G401.6 (cell line): ENCODE data around the gene ABLIM2.

Experiments used
- FAIRE-seq: peaks from 2 replicates; lab custom pipeline; 2012; peaks lifted over from hg19 to GRCh38; lab: Jason Lieb, UNC

Gene ABLIM2

DNA sequence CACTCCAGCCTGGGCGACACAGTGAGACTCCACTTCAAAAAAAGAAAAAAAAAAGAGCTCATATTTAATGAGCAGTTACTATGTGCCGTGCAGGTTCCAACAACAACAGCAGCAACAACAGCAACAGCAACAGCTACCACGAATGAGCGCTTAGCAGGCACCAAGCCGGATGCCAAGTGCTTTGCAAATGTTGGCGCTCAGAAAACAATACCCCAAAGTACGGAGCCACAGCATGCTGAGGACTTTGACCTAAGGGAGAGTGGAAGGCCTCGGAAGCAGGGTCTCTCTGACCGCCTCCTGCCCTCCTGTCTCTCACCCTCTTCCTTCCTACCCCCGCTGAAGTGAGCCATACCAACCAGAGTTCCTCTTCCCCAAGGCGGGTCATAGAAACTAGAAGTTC lies 116.7 kb downstream of the ABLIM2 start:
- FAIRE-seq, result no peak

DNA sequence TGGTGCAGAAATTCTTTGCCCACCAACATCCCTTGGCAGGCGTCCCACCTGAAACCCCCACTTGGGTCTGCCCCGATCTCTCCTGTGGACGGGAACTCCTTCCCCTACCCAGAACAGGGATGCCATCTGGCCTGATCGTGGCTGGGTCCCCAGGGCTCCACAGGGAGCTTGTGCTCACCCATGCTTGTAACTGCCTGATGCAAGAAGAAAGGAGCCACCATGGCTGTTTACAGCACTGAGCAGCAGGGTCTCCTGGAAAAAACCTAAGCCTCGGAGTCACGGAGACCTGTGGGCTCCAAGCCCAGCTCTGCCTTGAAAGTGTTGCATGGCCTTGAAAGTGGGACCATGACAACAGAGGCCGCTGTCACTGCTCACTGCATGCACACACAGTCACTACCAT lies 117.4 kb downstream of the ABLIM2 start:
- FAIRE-seq, result no peak

DNA sequence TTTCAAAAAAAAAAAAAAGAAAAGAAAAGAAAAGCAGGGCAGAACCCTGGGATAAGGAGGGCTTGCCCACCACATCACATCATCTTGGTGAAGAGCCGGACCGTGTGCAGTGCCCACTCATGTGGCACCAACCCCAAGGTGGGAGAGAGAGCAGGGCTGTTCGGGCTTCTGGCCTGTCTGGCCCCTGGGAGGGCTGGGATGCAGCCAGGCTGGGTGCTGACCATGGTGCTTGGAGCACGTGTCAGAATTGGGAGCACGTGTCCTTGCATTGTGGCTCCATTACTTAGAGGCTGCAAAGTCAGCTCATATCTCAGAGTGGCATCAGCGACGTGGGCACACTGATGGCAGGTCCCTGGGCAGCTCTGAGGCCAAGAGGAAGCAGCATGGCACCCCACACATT lies 118.0 kb downstream of the ABLIM2 start:
- no peak for FAIRE-seq

DNA sequence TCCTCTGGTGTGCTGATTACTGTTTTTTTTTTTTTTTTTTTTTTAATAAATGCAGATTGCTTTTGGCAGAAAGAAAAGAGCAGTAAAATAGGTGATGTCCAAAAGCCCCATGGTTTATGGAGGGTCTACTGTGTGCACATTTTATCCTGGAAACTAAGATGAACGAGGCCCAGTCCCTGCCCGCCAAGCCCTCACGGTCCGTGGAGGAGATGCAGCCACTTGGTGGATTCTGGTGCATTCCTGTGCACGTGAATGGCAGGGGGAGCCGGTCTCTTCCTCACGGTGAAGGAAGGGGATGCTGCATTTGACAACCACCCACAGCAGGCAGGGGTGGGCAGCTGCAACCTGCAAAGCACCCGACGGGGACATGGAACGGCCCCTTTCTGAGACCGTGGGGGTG lies 118.8 kb downstream of the ABLIM2 start:
- no peak for FAIRE-seq

DNA sequence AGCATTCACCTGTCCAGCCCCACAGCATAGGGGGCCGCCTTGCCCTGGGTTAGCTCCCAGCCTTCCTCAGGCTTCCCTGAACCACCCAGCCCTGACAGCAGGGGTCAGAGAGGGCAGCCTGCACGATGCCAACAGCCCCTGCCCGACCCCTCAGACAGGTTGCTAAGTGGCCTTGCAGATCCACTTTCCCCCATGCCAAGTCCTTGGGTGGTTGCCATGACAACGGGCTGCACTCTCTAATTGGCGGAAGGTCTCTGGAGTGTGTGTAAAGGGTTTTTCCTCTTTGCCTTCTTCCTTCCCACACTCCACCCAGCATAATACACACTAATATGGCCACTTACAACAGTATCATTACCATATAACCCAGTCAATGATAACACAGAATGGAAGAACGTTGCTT lies 119.3 kb downstream of the ABLIM2 start:
- FAIRE-seq, result no peak

DNA sequence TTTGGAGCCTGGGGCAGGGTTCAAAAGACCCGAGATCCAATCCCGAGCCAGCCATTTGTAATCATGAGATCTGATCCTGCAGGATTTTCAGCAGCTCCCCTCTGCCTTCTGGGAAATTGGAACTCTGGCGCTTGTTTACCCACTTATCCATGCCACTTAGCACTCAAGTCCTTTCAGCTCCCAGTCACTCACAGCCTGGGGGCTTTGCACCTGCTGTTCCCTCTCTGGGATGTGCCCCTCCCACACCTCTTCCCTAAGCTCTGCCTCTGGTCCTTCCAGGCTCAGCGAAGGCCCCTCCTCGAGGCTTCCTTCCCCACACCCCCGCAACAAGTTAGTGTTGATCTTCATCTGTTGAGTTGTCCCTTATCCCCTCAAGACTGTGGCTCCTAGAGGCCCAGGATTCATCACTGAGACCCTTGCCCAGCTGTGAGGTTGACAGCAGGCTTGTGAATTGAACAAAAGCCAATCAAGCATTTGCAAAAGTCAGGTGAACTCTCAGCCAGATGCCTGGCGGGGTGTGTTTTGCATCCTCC lies 119.8 kb downstream of the ABLIM2 start:
- no peak for FAIRE-seq

DNA sequence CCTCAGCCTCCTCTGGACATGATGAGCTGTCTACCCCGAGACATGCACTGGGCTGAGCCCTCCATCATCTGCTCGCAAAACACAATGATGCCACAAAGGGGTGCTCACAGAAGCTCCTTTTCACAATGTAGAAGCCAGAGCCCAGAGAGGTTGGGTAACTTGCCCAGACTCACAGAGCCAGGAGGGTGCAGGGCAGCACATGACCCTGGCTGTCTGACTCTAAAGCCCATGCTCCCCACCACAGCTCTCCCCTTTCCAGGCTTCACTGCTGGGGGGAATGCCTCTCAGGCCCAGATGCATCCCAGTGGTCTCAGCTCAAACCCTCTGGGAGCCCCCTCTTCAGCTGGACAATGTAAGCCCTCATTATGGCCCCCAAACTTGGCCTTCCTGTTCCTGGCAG lies 120.5 kb downstream of the ABLIM2 start:
- no peak for FAIRE-seq

DNA sequence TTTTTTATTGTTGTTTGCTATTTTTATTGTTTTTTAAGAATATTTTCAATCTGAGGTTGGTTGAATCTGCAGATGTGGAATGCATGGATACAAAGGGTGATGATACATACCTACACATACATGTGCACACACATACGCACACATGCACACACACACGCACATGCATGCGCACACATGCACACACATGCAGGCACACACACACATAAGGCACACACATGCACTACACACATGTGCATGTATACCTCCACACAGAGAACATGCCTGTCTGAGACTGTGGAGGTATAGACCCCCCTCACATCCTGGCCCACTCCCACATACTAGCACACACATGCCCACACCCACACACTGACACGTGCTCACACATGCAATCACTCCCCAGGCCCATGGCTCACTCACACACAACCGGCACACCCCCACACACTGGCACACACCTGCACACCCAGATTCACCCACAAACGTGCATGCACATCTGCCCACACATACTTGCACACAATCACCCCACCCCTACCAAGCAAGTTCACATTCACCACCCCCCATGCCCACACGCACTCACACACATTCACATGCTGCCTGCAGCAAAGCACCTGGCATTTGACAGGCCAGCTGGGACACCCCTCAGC lies 121.4 kb downstream of the ABLIM2 start:
- FAIRE-seq, result no peak

DNA sequence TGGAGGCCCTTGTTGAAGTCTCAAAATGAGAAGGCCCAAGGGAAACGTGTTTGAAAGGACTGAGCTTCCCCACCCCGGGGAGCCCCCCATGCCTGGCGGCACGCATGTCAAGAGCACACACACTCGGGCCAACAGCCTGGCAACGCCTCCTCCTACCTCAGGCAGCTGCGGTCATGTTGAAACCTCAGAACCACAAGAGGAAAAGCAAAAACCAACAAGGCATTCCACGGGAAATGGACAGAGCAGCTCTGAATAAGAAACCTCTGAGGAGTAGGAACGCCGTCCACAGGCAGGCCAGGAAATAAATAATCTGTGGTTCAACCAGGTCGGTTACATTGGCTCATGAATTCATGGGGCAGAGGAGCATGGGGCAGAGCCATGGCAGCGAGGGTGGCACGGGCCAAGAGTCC lies 123.2 kb downstream of the ABLIM2 start:
- no peak for FAIRE-seq

DNA sequence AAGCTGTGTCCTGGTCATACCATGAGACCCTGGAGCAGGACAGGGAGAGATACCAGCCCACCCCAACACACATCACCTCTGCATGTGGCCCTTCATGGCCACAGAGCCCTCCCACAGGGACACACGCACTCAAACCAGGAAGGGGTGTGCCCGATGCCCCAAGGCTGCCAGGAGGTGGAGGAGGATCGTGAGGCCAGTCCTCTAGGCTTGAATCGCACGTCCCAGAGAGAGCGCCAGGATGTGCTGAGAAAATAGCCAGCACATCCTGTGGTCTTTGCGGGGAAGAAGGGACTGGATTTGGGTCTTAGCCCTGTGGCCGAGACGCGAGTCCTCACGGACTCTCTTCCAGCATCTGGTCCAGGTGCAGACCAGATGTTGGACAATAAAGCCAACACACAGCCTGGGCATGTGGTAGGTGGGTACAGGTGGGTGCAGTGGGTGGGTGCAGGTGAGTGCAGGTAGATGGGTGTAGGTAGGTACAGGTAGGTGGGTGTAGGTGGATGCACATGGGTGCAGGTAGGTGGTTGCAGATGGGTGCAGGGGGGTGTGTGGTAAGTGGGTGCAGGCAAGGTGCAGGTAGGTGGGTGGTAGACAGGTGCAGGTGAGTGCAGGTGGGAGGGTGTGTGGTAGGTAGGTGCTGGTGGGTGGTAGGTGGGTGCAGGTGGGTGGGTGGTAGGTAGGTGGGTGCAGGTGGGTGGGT lies 124.6 kb downstream of the ABLIM2 start:
- no peak for FAIRE-seq

DNA sequence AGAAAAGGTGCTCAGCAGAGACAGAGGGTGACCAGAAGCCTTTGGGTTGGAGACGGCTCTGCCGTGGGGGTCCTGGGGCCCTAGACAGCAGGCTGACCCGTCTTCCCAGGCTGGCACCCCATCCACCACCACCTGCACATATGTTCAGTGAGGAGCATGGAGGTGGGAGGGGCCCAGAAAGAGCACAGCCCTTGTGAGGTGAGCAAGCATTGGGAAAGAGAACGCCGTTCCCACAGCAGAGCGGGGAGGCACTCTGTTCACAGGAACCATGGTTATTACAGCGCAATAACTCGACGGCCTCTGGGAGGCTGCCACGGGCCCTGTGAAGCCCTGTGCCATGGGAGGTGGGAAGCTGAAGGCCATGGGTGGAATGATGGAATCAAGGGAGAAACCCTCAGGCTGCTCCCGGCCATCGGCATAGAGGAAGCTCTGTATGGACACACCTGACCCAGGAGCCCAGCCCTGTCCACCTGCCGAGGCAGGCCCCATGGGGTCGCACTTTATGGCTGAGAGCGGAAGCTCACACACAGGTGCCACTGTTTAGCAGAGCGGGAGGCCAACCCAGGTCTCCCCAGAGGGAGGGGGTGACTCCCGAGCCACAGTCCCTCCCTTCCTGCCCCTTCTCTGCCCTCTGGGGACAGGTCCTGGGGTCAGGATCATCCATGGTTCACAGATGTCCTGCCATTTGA lies 125.4 kb downstream of the ABLIM2 start:
- no peak for FAIRE-seq

DNA sequence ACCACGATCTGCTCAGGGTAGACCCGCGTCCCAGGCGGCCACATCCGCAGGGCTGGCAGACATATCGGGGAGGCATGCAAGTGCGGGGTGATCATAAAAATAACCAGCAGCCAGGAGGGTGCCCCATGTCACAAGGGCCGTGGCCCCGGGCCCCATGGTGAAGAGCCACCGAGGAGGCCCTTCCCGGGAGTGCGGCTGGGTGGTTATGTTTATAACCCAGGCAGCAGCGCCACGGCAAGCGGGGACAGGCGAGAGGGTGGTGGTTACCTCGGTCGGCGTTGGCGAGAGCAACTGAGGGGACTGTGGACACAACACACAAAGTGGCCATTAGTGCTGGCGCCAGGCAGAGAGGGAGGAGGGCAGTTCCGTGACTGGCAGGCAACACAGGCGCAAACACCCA lies 126.2 kb downstream of the ABLIM2 start:
- no peak for FAIRE-seq

DNA sequence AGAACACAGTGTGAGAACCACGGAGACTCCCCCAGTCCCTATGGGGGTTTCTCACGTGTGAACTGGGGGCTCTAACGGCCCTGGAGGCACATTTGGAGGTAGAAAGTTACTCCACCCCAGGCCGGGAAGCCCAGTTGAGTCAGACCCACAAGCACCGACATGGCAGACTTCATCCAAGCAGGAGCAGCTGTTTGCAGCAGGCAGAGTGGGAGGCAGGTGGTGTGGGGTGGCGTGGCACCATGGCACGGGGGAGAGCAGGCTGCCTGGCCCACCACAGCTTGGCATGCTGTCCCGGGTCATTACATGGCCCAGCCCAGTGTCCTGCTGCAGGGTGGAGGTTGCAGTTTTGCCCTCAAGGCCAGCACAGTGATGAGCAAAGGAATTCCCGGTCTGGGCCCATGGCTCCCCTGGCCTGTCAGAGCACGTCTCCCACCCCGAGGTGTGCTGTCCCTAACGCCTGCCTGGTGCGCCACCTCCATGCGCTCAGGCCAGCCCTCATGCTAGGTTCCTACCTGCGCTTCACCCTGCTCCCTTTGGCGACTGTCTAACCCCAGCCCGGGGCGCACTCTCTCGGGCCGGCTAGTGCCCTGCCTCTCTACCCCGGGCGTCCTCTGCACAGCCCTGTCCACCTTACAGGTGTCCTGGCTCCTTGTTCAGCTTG lies 128.4 kb downstream of the ABLIM2 start:
- no peak for FAIRE-seq

DNA sequence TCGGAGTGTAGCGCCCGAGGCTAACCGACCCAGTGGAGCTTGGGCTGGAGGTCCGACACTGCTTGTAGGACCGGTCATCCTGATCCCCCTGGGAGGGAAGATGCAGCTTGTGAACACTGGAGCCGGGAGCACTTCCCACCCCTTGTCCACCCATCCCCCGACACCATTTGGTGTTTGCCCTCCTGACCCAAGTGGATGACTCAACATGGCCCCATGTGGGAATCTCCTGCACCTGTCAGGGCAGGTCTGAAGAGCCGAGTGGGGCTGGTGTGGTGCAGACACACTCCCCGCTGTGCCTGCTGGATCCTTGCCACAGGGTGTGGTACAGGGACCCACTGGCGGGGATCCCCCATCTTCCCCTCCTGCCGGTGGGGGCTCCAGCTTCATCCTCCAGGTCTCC lies 128.9 kb downstream of the ABLIM2 start:
- FAIRE-seq, result no peak

DNA sequence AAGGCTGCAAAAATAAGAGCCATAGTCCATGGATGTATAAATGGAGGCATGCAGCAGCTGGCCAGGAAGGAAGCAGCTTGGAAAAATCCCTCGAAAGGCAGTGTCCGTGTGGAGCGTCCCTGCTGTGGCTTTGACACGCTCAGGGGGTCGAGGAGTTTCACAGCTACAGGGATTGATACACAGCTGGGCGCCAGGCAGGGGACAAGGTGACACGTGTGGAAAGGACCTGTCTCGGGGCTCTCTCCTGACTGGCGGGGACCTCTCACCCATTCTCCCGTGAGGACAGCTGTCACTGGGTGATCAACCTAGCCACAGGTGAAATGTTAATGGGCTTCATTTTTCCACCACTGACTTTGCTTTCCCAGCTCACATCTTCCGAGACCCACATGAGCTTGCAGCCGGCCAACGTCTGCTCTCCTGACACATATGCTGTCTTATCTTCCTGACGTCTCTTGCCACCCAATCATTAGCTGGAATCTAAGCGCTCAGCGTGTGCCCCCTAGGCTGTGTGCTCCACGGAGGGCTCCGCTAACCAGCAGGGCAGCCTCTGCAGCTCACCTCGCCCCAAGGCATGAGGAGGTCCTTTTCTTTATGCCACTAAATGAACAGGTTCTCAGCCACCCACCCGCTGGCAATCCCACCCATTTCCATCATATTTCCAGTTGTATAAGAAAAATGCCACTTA lies 129.6 kb downstream of the ABLIM2 start:
- no peak for FAIRE-seq

DNA sequence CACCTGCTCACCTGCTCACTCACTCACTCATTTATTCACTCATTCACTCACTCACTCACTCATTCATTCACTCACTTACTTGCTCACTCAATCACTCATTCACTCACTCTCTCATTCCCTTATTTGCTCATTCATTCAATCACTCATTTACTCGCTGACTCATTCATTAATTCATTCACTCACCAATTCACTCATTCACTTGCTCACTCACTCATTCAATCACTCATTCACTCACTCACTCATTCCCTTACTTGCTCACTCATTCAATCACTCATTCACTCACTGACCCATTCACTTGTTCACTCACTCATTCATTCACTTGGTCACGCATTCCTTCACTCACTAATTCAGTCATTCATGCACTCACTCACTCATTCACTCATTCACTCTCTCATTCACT lies 130.2 kb downstream of the ABLIM2 start:
- no peak for FAIRE-seq

DNA sequence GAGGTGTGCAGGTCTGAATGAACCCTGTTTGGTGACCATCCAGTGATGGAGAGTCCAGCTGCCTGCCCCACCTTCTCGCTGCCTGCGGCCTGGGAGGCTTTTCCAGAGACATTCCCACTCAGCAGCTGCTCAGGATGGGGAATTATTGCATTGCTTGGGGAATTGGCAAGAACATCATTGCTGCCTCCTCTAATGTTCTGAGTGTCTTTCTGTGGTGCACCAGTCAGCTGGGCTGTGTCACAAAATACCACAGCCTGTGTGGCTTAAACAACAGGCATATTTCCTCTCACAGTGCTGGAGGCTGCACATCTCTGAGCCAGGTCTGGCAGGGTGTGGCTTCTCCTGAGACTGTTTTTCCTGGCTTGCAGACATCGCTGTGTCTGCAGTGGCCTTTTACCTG lies 132.2 kb downstream of the ABLIM2 start:
- FAIRE-seq, result no peak

DNA sequence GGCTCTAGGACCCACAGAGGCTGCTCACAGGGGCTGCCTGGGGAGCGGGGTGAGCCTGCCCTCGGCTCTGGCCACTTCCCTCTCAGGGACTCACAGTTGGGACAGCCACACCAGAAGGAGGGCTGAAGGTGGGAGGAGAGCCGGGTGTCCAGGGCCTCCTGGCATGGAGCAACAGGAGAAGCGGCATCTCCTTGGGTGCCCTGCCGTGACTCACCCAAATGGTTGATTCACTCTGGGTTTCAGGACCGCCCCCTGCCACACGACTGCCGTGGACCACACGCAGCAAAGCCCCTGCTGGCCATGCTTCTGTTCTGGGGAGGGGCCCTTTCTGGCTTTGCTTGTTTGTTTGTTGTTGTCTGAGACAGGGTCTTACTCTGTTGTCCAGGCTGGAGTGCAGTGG lies 132.9 kb downstream of the ABLIM2 start:
- FAIRE-seq, result no peak

DNA sequence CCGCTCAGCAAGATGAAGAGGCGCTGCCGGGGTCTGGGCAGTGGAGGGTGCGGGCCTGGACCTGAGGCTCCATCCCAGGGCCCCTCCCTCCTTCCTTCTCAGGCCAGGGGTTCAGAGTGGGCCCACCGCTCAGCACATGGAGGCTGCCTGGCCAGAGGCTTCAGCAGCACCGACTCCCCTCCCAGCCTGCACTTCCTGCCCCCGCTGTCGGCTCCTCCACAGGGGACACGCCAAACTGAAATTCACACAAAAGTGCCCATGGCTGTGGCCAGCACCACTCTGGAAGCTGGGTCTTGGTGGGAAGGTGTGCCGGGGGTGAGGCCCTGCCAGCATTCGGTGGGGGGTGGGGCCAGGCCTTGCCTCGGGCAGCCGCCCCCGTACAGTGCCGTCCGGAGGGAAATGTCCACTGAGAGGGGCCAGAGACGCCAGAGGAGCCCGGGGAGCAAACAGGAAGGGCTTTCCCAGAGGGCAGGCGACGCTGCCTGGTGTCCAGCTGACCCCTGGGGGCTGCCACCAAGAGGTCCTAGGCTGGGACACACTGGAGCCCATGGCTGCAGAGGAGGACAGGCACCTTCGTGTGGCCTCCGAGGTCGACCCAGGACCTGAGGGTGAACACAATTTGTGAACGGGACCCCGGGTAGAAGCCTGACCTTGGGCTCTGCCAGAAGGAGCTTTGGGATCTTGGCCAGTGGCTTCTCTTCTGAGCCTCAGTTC lies 134.4 kb downstream of the ABLIM2 start:
- no peak for FAIRE-seq

DNA sequence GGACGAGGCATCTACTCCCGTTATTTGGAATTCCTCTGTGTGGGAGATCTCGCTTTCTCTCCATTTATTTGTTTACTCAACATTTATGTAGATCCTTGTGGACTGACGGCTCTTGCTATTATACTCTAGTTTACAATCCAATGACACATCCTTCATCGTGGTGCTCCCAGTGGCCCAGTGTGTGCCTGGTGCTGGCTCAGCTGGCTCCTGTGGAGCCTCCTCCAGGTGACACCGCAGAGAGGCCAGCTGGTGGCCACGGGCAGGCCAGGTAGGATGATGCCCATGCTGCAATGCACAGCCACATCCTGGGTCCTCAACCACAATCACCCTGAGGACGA lies 134.9 kb downstream of the ABLIM2 start:
- no peak for FAIRE-seq

DNA sequence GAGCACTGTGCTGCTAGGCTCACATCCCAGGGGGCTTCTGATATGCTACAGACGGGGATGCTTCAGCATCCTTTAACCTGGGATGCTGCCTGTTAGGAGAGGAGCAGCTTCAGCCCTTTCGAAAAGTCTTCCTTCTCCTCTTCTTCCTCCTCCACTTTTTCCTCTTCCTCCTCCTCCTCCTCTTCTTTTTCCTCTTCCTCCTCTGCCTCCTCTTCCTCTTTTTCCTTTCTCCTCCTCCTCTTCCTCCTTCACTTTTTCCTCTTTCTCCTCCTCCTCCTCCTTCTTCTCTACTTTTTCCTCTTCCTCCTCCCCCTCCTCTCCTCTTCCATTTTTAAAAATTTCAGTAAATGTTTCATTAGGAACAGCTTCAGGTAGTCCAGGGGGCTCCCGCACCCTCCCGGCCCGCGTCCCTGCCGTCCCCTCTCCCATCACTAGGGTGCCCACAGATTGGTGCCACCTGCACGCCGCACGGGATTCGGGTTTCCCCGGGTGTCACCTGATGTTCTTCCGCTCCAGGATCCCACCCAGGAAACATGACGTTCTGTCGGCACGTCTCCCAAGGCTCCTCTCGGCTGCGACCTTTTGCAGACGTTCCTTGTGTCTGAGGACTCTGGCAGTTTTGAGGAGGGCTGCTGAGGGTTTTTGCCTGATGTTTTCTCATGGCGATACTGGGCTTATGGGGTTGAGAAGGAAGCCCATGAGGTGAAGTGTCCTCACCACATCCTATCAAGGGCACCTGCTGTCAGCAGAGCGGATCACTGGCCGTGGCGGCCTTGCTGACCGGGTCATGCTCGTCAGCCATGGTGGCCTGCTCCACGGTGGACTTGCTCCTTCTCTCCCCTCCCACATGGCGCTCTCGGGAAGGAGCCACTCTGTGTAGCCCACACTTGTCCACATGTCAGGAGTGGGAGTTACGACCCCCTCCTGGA lies 135.6 kb downstream of the ABLIM2 start:
- FAIRE-seq, result no peak
